PC-9 (cell line): ENCODE measurements around the gene SLC51A. TPM values are rescaled to one million over a fixed set of nuclear protein-coding genes. Genes with fewer than 3 reads are reported as not detected.

Experiments
- BruUV-seq: library from RNA; stranded (reverse); fragments of 400-500 nt; replicated peaks from 2 replicates; lab custom pipeline; 2021; lab: Mats Ljungman, UMichigan
- CTCF ChIA-PET: fragments of 300-600 bp; sonication (Branson Sonifier 250); formaldehyde crosslinking; loops from one replicate; lab custom pipeline; 2022; ENCODE audit warnings: antibody characterized with exemption; lab: Charles Lee
- POLR2A ChIA-PET: fragments of 300-600 bp; sonication (Branson Sonifier 250); formaldehyde crosslinking; loops from one replicate; lab custom pipeline; 2022; ENCODE audit warnings: antibody characterized with exemption; ENCODE audit not compliant: unreplicated experiment; lab: Charles Lee
- DNase-seq, 2 experiments: peaks; one replicate each; pipeline versions ENCODE4 v3.0.0 to v3.0.0-alpha.2; 2015 to 2022; ENCODE audit warnings: mixed read lengths in 1 of 2
- H2AFZ ChIP-seq: fragments of 200-600 bp; sonication (generic); 2 replicates; pipeline ENCODE4 v1.8.1; 2017; ENCODE audit warnings: antibody characterized with exemption
- H3F3A ChIP-seq: fragments of 200-600 bp; sonication (generic); 2 replicates; pipeline ENCODE4 v1.8.1; 2017; ENCODE audit warnings: antibody characterized with exemption, mild to moderate bottlenecking, low read depth; ENCODE audit not compliant: insufficient read depth
- H3K27ac ChIP-seq: fragments of 200-600 bp; sonication (generic); 2 replicates; pipeline ENCODE4 v1.6.1; 2016; ENCODE audit warnings: mixed run types
- H3K27me3 ChIP-seq: fragments of 200-600 bp; sonication (generic); 2 replicates; pipeline ENCODE4 v1.6.1; 2016; ENCODE audit warnings: low read depth, mixed run types; ENCODE audit not compliant: insufficient read depth
- H3K36me3 ChIP-seq: fragments of 200-600 bp; sonication (generic); 2 replicates; pipeline ENCODE4 v1.6.1; 2016; ENCODE audit warnings: low read depth, mixed run types
- H3K4me1 ChIP-seq: fragments of 200-600 bp; sonication (generic); replicated peaks from 2 replicates; pipeline ENCODE4 v1.6.1; 2016; ENCODE audit warnings: mixed run types; ENCODE audit not compliant: insufficient read depth
- H3K4me2 ChIP-seq: fragments of 200-600 bp; sonication (generic); 2 replicates; pipeline ENCODE4 v1.6.1; 2017; ENCODE audit warnings: mixed run types
- H3K4me3 ChIP-seq: fragments of 200-600 bp; sonication (generic); 2 replicates; pipeline ENCODE4 v1.6.1; 2016; ENCODE audit warnings: mixed run types
- H3K79me2 ChIP-seq: fragments of 200-600 bp; sonication (generic); 2 replicates; pipeline ENCODE4 v1.6.1; 2017; ENCODE audit warnings: low read depth, mixed run types
- H3K9me2 ChIP-seq: fragments of 200-600 bp; sonication (generic); 2 replicates; pipeline ENCODE4 v1.8.1; 2017; ENCODE audit warnings: mild to moderate bottlenecking; ENCODE audit not compliant: insufficient read depth
- H3K9me3 ChIP-seq: fragments of 200-600 bp; sonication (generic); 2 replicates; pipeline ENCODE4 v1.8.1; 2016; ENCODE audit warnings: low read depth; ENCODE audit not compliant: insufficient read depth
- H4K20me1 ChIP-seq: fragments of 200-600 bp; sonication (generic); 2 replicates; pipeline ENCODE4 v1.8.1; 2017; ENCODE audit not compliant: insufficient read depth
- EZH2 ChIP-seq: fragments of 200-600 bp; sonication (generic); IDR thresholded peaks from 2 replicates; pipeline ENCODE4 v1.8.0; 2017; ENCODE audit warnings: antibody characterized with exemption, low read depth
- intact Hi-C: fragments of 100-400 bp; cut with micrococcal nuclease; formaldehyde crosslinking; loops from one replicate; pipeline ENCODE4 v1.10.0; 2022; ENCODE audit not compliant: unreplicated experiment
- total RNA-seq: library from RNA; stranded (reverse); gene quantifications from 2 replicates; pipeline ENCODE4 v1.2.3, GENCODE V29; 2021
- TF ChIP-seq, protein P1 (sequence below): fragments of 200-600 bp; sonication (generic); conservative IDR thresholded peaks from 2 replicates; pipeline ENCODE4 v1.6.1; 2017; ENCODE audit warnings: mixed run types, antibody characterized with exemption, mild to moderate bottlenecking, moderate library complexity

SLC51A gene
- total RNA-seq, 1 experiment from 2014 or later = 10.3 TPM

DNA sequence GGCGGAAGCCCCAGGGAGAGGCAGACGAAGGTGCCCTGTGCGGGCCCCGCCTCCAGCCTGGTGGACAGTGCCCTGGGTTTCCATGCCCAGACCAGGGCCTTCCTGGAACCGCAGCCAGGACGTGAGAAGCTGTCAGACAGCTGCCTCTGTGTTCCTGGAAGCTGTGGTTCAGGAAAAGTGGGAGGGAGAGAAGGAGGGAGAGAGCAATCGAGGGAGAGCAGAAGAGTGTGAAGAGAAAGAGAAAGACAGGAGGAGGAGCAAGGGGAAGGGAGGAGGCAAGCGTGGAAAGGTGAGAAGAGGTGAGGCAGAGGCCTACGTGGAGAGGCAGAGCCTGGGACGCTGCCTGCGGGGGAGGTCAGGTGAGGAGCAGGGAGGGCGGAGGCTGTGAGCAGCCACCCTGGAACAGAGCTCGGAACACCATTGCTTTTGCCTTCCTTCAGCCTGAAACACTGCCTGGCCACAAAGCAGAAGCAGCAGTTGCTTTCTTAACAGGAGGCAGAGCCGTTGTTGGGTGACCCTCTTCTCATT lies 23.7 kb upstream of the SLC51A start:
- TF ChIP-seq EZH2 = no peak
- TF ChIP-seq, protein P1, sequence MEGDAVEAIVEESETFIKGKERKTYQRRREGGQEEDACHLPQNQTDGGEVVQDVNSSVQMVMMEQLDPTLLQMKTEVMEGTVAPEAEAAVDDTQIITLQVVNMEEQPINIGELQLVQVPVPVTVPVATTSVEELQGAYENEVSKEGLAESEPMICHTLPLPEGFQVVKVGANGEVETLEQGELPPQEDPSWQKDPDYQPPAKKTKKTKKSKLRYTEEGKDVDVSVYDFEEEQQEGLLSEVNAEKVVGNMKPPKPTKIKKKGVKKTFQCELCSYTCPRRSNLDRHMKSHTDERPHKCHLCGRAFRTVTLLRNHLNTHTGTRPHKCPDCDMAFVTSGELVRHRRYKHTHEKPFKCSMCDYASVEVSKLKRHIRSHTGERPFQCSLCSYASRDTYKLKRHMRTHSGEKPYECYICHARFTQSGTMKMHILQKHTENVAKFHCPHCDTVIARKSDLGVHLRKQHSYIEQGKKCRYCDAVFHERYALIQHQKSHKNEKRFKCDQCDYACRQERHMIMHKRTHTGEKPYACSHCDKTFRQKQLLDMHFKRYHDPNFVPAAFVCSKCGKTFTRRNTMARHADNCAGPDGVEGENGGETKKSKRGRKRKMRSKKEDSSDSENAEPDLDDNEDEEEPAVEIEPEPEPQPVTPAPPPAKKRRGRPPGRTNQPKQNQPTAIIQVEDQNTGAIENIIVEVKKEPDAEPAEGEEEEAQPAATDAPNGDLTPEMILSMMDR = no peak
- no peaks in the 10 kb centered on the region for H3K79me2 ChIP-seq
- H3K9me2 ChIP-seq = no peaks in the 10 kb centered on the region
- H3K27ac ChIP-seq = no peak overlapping the region
- no peaks in the 10 kb centered on the region for H3K9me3 ChIP-seq
- H3F3A ChIP-seq = peaks cover 5% of the 10 kb centered on the region; the same call in 1 of the 2 replicates
- DNase-seq = peak in 1 of 2 experiments; percentile 32
- H3K36me3 ChIP-seq = no peaks in the 10 kb centered on the region
- ChIA-PET CTCF (no interaction called here), POLR2A (interaction anchor here (0.6 to 0.7 kb wide), 2 partner anchors 118 to 129 kb away, joined by 4 to 12 read pairs; no protein-coding TSS in a partner anchor)
- BruUV-seq = no TSS peak
- no peaks in the 10 kb centered on the region for H4K20me1 ChIP-seq
- H3K27me3 ChIP-seq = no peaks in the 10 kb centered on the region
- no peak overlapping the region for H3K4me3 ChIP-seq
- H2AFZ ChIP-seq = no peak overlapping the region
- intact Hi-C loops = loop anchor here (10.0 kb wide), 1 partner anchor 338 kb away; no protein-coding TSS in a partner anchor
- peaks cover 14% of the 10 kb centered on the region for H3K4me1 ChIP-seq
- no peak overlapping the region for H3K4me2 ChIP-seq

DNA sequence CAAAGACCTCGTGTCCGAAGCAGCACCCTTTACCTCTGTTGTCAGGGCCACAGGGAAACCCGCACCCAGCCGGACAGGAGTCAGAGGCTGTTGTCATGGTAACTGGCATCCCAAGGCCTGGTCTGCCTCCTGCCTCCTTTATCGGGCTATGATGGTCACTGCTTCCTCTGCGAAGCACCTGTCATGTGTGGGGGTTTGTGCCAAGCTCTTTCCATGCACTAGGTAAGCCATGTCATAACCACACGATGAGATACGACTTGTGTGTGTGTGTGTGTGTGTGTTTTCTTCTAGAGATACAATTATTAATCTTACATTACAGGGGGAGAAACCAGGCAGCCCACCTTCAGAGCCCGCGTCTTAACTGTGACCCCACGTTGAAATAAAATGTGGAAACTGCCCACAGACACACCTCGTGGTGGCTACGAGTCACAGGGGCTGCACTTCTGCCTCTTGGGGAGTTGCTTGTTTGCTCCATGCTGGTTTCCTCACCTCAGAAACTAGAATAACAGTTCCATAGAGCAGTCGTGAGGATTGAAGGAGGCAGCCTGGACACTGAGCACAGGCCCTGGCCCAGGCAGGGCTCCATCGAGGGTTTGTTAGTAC lies 23.1 kb upstream of the SLC51A start:
- Histone ChIP-seq H3K9me3 (no peaks in the 10 kb centered on the region), H3K4me1 (peaks cover 14% of the 10 kb centered on the region), H3K9me2 (no peaks in the 10 kb centered on the region), H4K20me1 (no peaks in the 10 kb centered on the region), H3K4me3 (no peak overlapping the region), H3F3A (peaks cover 5% of the 10 kb centered on the region; the same call in 1 of the 2 replicates), H3K36me3 (no peaks in the 10 kb centered on the region), H3K27me3 (no peaks in the 10 kb centered on the region), H3K27ac (no peak overlapping the region), H3K4me2 (0 out of 2 replicates have a peak overlapping the region, but pooled peaks have one; percentile 39), H2AFZ (no peak overlapping the region), H3K79me2 (no peaks in the 10 kb centered on the region)
- POLR2A ChIA-PET = interaction anchor here (0.5 to 0.6 kb wide), 3 partner anchors 57 to 119 kb away, joined by 6 to 12 read pairs (median 9); no protein-coding TSS in a partner anchor
- no peak for TF ChIP-seq EZH2
- TF ChIP-seq, protein P1 = no peak
- intact Hi-C loops = loop anchor here (10.0 kb wide), 1 partner anchor 338 kb away; no protein-coding TSS in a partner anchor
- CTCF ChIA-PET = no interaction called here
- DNase-seq = peak in 1 of 2 experiments; percentile 42
- BruUV-seq = no TSS peak

DNA sequence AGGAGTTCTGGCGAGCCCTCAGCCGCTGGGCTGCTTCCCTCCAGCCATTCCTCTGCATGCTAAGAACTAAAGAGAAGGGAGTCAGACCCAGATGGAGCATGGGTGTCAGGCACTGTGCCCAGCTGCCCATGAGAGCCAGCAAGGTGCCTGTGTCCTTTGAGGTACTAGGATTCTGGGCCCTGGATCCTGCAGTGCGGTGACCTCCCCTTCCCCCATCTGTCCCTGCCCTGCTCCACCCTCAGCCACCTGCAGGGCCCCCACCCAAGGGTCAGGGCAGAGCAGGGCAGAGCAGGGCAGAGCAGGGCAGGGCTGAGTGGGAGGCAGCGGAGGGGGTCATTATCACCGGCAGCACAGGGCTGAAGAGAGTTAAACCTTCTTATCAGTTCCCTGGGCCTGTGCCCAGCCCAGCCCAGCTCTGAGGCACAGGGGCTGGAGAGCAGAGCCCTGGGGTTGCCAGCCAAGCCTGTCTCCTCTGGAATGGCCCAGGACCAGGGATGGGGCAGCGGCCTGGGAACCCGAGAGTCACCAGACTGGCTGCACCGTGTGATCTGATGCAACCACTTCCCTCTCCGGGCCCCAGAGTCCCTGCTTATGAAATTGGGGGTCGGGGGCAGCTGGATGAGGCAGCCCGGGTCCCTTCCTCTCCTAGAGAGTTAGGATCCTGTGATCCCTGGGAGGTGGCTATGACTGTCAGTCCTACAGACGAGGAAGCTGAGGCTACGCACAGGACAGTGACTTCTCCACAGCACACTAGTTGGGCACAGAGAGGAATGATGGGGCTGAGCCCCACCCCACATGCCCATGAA lies 22.4 kb upstream of the SLC51A start:
- no peaks in the 10 kb centered on the region for H4K20me1 ChIP-seq
- H3K9me3 ChIP-seq = no peaks in the 10 kb centered on the region
- no peak overlapping the region for H3K4me3 ChIP-seq
- H3K4me2 ChIP-seq = peak overlapping the region; percentile 39
- no TSS peak for BruUV-seq
- H3K36me3 ChIP-seq = no peaks in the 10 kb centered on the region
- peak; percentile 60 to 62 for DNase-seq
- no peaks in the 10 kb centered on the region for H3K79me2 ChIP-seq
- H2AFZ ChIP-seq = peak overlapping the region; percentile 14; the same call in 1 of the 2 replicates
- H3K27me3 ChIP-seq = no peaks in the 10 kb centered on the region
- peaks cover 5% of the 10 kb centered on the region; the same call in 1 of the 2 replicates for H3F3A ChIP-seq
- H3K4me1 ChIP-seq = peaks cover 14% of the 10 kb centered on the region
- no peak overlapping the region for H3K27ac ChIP-seq
- TF ChIP-seq, protein P1 = no peak
- no peak for TF ChIP-seq EZH2
- CTCF ChIA-PET = no interaction called here
- POLR2A ChIA-PET = interaction anchor here (0.5 to 0.7 kb wide), 4 partner anchors 58 to 281 kb away, joined by 3 to 9 read pairs (median 5); no protein-coding TSS in a partner anchor
- intact Hi-C loops = loop anchor here (2.0 to 10.0 kb wide), 2 partner anchors 51 to 339 kb away; no protein-coding TSS in a partner anchor
- no peaks in the 10 kb centered on the region for H3K9me2 ChIP-seq
